KG1 (cell line): ENCODE measurements around the gene CPTP.

Experiments
- DNase-seq: peaks from one replicate; lab custom pipeline; 2025; lab: John Stamatoyannopoulos, UW

The CPTP gene

DNA sequence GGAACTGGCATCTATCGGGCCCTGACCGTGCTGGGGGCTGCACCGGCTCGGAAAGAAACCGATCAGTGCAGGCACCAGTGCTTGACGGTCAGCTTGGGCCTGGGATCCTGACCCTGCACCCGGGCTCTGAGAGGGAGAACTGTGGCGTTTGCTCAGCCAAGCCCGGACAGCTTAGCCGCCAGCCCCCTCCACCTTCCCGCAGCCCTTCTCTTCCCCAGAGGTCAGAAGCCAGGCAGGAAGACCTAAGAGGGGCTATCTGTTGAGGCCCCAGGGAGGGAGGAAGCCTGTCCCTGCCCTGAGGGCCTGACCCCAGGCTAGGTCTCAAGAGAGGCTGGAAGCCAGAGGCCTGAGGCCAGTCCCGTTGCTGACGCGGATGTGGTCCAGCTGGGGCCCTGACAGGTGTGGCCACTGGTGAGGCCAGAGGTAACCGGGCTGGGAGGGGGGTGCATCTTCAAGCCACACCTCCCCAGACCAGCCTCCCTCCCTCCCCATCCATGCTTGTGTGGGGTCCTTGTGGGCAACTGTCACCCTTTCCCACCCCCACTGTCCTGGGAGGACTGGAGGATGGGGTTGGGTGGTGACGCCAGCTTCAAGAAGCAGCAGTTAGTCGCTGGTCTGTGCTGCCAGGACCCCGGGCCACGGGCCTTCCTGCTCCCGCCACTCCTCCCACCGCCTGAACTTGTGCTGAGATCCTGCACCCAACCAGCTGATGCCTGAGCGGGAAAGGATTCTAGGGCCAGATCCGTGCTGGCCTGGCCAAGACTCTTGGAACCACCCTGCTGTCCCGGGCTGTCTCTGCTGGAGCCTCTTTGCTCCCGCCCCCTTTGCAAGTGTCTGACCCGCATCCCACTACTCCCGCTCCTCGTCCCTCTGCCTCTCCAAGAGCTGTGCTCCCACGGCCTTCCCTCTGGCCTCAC lies 27.2 kb downstream of the CPTP start:
- DNase-seq, result no peak

DNA sequence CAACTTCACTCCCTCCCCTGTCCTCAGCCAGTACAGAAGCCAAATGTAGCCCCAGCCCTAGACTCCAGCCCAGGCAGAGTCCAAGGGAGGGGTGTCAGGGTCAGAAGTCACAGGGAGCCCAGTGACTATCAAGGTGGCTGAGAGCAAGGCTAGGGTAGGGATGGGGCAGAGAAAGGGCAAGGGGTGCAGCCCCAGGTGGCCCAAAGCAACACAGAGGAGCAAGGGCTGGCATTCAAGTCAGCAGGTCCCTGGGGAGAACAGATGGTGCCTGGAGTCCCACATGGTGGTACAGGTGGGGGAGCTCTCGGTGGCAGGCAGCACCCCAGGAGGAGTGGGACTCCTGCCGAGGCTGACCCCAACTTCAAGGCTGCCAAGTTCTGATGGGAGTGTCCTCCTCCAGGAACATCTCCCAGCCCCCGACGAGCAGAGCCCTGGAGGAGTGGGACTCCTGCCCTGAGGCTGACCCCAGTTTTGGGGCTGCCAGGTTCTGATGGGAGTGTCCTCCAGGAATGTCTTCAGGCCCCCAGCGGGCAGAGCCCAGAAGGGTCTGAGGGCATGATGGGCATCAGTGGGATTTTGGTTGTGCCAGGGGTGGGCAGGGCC lies 28.3 kb downstream of the CPTP start:
- DNase-seq, result no peak

DNA sequence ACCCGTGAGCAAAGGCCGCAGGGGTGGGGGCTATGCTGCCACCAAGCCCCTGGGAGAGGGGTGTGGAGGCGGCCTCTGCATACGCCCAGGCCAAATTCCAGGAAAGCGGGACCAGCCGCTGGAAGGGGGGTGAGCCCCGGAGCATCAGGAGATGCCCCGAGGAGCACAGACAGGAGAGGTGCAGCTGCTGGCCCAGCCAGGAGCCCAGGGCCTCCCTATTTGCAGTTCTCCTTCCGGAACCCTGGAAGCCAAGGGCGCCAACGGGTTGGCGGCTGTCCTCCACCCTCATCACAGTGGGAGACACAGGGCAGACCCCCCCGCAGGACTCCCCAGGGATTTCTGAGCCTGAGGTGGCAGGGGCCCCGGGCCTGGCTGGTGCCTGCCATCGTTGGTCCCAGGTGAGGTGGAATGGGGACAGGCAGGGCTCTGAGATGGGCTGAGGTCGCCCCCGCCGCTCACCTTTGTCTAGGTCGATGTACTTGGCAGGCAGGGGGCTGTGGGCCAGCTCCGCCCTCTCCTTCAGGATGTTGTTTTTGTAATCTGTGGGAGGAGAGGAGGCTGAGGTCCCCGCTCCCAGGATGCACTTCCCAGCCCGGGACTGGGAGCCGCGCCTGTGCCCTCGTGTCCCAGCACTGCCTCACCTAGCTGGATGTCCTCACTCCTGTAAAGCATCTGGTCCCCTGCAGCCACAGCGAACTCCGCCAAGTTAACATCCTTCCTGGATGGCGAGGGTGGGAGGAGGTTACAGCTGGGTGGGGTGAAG lies 29.0 kb downstream of the CPTP start:
- DNase-seq, result no peak

DNA sequence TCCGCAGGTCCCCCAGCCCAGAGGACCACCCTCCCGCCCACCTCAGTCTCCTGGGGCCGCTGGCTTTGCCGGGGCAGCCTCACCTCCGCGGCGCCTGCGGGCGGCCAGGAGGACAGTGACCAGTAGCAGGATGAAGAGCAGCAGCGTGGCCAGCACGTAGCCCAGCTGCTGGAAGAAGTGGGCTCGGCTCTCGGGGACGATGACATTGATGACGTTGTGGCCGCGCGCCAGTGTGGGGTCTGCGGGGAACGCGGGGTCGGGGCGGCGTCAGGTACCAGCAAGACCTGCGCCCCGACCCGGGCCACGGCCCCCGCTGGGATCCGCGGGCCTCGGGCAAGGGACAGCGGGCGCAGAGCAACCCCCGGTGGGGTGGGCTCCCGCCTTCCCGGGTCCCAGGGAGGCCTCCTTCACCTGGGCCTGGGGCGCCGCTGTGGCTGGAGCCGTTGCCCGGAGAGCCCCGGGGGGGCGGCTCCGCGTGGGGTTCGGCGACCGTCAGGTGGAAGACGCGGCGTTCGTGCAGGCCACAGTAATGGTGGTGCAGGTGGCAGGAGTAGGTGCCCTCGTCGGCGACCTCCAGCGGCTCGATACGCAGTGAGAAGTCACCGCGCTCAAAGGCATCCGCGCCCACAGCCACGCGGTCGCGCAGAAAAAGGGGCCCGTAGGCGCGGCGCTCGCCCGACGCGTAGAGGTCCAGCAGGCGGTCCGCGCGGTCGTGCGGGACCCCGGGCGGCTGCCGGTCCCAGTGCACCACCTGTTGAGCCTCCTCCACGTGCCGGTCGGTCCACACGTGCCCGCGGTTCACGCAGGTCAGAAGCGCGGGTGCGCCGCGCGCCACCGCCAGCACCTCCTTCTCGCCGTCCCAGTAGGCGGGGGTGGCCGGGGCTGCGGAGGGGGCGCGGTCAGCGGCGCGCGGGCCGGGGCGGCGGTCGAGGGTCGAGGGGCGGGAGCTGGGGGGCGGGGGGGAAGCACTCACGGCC lies 30.0 kb downstream of the CPTP start:
- no peak for DNase-seq

DNA sequence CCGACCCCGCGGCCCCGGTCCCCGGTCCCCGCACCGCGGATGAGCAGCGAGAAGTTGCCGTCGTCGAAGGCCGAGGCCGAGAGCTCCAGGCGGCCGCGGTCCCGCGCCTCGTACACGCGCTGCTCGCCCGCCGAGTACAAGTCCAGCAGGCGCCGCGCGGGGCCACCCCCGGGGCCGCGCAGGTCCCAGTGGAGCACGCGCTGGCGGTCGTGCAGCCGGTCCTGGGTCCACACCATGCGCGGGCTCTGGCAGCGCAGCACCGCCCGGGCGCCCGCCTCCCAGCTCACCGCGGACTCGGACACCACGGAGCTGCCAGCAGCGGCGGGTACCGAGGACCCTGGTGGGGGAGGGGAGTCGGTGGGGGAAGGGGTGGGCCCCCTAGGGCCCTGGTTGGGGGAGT lies 30.8 kb downstream of the CPTP start:
- DNase-seq, result no peak

DNA sequence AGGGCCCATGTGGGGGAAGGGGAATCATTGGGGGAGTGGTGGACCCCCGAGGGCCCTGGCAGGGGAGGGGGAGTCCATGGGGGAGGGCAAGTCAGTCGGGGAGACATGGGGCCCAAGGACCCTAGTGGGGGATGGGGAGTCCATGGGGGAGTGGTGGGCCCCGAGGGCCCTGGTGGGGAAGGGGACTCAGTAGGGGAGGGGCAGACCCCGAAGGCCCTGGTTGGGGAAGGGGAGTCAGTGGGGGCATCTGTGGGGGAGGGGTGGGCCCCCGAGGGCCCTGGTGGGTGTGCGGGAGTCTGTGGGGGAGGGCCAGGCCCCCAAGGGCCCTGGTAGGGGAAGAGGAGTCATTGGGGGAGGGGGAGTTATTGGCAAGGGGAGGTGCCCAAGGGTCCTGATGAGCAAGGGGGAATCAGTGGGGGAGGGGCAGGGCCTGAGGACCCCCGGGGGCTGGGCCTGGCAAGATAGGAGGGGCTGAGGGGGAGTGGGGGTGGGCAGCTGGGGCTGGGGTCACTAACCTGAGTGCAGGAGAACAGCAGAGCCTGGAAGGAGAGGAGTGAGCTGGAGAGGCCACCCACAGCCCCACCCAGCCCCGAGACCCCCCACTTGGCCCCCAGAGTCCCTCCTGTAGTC lies 31.7 kb downstream of the CPTP start:
- no peak for DNase-seq

DNA sequence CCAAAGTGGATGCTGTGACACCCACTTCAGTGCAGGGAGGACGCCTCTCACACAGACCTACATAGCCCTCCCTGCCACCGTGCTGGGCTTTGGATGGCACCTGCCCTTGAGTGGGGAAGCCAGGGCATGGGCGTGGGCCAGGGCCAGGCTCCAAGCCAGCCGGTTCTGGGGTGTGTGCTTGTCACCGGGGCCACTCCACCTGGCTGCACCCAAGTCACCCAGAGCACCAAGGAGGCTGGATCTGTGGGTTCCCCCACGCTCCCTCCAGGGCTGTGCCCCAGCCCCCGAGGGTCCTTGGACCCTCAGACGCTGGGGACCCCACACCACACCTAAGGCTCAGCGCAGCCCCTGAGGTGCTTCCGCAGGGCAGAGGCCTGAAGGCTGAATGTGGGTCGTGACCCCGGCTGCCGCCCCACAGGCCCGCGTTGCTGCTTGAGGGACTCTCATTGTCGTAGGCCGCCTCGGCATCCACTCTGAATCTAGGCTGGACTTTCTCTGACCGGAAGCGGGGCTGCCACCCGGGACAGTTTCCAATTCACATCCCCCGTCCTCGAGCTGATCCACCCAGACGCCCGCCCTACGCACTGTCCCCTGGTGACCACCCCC lies 32.3 kb downstream of the CPTP start:
- no peak for DNase-seq

DNA sequence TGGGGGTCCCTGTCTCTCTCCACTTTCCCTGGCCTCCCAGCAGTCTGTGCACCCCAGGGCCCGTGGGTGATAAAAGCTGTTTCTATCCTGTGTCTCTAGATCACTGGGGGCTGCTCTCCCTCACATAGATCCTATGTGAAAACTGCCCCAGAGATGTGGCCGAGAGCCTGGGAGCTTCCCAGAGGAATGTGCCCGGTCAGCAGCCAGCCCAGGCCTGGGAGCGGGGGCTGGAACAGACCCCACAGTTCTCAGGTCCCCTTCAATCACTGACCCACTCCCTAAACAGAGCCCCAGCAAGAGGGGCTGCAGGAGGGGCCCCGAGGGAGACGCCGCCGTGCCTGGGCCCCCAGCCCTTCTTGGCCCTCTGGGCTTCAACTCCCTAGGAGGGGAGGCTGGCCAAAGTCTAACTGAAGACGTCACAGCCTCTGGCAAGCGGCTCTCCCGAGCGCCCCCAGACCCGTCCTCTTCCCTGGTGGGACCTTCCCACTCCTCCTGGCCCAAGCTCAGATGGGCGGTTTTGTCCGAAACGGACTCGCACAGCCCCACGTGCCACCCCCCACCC lies 33.4 kb downstream of the CPTP start:
- DNase-seq, result no peak

DNA sequence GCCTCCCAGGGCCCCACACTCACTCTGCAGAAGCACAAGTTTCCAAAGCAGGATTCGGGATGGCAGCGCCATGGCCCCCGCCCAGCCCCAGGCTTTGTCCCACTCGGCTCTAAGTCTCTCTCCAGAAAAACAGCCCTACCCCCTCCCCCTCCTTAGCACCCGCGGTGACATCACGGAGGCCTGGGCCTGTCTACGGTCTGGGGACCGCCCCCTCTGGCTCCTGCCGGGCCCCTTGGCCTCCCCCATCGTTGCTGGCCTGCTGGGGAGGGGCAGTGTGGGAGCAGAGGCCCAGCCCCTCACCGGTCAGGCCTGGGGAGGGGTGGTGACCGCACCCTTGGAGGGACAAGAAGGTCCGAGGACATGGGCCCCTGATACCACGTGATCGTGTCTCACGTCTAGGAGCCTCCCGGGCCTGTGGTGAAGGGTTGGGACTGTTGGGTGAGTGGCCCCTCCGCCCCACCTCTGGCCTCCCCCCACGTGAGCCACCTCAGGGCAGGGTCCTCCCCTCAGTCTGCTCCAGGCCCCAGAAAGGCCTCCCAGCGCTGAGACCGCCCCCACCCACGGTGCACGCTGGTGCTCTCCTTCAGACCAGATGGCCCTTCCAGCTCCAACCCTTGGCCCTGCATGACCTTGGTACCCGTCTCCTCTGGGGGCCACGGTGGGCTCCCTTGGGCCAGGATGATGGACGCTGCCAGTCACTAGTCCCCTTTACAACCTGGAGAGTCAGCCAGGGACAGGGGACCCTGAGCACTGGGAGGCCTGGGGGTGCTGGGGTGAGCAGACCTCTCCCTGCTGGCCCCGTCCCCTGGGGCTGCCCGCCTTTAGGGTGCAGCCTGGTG lies 34.0 kb downstream of the CPTP start, which contains the start of gene MXRA8:
MXRA8 (minus strand) TSS at position 123 of the 839 bp plus-strand sequence; CDS start at position 72, 51 bp downstream.
- DNase-seq, result no peak

DNA sequence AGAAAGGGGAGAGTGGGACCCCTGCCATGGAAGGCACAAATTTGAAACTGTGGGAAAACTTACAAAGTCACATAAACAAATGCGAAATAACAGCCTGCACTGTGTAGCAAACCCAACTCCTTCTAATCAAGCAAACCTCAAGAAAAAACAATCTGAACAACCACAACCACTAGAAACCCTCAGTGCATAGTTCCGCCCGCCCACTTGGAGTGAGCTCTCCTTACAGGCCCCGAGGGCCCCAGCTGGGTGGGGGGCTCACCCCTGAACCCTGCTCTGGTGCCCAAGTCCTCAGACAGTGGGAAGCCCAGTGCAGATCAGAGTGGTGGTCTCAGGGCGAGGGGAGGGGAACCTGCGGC lies 34.7 kb downstream of the CPTP start:
- DNase-seq, result no peak

DNA sequence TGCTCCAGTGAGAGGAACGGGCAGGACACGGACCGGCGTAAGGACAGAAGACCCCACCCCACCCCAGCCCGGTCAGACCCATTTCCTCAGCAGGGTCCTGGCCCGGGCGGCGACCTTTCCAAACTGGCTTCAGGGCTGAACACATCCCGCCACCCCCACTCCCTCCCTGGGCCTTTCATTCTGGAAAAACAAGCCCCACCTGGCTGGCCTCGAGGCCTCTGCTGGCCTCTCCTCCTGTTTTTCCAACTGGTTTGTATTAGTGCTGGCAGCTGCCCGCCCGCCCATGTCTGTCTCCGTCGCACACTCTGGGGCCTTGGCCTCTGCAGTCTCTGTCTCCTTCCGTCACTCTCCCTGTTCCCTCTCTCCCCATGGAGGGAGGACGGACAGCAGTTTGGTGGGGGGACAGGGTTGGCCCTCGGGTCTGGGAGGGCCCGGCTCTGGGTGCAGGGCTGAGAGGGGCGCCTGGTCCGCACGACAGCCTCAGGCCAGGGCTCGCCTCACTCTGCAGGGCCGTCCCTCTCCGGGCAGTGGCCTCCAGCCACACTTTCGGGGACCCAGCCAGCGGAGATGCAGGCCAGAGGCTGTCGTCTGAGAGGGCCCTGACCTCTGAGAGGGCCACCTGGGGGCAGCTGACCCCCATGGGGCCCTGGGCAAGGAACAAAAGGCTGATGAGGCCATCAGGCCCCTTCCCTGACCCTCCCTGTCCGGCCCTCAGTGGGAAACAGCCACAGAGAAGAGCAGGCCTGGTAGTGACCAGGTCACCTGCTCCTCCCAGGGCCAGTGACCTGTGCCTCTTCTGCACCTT lies 35.3 kb downstream of the CPTP start:
- no peak for DNase-seq

DNA sequence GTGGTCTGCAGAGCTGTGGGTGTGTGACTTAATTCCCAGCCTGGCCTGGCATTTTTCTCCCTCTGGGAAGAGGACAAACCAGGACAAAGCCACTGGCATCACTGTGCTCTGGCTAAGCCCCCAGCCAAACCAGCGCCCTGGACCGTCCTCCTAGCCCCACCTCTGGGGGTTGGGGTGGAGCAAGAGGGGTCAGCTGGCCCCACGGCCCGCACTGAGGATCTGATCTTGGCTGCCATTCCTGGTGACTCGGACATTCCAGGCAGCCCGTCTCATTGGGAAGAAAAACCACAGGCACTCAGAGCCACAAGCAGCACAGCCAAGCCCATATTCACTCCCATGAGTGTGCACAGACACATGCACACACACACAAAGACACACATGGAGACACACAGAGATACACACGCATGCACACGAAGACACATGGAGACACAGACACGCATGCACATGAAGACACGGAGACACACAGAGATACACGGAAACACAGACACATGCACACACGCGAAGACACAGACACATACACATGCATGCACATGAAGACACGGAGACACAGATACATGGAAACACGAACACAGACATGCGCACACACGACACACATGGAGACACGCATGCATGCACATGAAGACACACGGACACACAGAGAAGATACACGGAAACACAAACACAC lies 36.0 kb downstream of the CPTP start:
- DNase-seq, result no peak

DNA sequence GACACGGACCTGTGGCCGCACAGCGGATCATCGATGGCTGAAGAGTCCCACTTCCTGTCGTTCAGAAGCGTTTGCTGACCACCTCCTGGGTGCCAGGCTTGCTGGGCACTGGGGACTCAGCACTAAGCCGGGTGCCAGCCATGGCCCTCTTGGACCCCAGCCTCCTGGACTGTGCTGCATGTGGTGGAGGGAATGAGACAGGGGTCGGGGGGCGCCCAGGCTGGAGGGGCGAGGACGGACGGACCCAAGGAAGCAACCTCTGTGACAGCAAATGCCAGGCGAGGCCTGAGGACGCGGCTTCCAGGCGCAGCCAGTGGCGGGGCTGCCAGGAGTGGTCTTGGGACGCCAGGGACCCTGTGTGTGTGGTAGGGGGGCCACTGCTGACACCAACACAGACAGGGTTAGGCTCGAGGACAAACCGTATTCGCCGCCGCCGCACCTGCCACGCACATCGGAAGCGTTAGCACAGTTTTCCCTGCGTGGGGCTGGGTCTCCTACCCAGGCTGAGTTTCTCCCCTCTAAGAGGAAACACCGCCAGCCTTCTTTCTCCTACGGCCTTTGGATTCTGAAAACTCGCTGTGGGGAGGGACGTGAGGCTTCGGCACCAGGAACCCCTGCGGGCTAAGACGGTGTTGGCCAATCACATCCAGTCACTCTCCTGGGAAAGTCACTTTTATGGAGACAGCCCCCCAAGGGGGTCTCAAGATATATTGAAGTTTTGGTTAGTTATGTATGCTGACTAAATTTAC lies 36.8 kb downstream of the CPTP start:
- no peak for DNase-seq

DNA sequence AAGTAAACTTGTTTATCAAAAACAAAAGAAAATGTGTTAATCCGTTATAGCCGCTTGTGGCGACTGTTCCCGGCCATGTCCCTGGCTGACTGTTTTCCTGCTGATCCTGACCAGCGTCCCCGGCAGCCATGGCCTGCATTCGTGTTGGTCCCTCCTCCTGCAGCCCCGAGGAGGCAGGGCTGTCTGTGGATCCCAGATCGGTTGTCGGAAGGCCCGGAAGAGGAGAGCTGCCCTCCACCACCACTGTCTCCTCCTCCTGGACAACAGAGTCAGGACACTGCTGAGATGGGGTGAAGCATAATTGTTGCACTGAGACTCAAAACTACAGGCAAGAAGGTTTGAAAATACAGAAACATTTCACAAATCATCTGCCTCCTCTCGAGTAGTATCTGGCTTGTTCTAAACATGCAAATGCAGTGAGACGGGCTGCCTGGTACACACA lies 37.4 kb downstream of the CPTP start:
- DNase-seq, result no peak

DNA sequence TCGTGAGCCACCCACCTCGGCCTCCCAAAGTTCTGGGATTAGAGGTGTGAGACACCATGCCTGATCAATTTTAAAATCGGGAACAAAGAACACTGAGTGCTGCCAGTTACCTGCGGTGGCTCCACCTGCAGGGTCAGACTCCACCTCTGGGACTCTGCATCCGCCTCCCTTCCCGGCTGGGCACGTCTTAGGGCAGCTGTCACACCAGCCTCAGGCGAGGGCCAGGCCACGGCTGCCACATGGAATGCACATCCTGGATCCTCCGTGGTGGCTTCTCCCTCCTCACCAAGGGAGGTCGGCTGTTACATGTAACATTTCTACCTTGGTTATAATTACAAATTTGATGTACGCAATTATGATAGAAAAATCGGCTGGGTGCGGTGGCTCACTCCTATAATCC lies 39.7 kb downstream of the CPTP start:
- DNase-seq, result no peak

DNA sequence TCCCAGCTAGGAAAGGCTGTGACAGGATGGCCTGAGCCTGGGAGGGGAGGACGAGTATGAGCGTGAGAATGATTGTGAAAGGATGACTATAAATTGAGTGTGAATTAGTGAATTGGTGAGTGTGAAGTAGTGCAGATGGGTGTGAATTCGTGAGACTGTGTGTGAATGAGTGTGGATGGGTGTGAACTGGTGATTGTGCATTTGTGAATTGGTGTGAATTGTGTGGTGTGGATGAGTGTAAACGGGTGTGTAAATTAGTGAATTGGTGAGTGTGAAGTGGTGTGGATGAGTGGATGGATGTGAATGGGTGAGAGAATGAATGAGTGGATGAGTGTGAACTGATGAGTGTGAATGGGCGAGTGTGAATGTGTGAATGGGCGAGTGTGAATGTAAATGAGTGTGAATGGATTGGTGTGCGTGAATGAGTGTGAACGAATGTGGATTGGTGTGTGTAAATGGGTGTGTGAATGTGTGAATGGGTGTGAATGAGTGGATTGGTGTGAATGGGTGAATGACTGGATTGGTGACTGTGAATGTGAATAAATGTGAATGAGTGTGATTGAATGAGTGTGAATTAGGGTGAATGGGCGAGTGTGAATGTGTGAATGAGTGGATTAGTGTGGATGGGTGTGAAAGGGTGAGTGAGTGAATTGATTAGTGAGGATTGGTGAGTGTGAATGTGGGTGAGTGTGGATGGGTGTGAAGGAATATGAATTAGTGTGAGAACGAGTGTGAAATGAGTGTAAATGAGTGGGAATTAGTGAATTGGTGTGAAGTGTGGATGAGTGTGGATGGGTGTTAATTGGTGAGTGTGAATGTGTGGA lies 41.5 kb downstream of the CPTP start:
- DNase-seq, result no peak
